ENCODE measurements around the gene FEZF1. TPM values are rescaled to one million over a fixed set of nuclear protein-coding genes. Genes with fewer than 3 reads are reported as not detected.

Gene FEZF1
- total and polyA plus RNA-seq, 11 donors, result 0.16 to 0.20 TPM; not detected in 9

DNA sequence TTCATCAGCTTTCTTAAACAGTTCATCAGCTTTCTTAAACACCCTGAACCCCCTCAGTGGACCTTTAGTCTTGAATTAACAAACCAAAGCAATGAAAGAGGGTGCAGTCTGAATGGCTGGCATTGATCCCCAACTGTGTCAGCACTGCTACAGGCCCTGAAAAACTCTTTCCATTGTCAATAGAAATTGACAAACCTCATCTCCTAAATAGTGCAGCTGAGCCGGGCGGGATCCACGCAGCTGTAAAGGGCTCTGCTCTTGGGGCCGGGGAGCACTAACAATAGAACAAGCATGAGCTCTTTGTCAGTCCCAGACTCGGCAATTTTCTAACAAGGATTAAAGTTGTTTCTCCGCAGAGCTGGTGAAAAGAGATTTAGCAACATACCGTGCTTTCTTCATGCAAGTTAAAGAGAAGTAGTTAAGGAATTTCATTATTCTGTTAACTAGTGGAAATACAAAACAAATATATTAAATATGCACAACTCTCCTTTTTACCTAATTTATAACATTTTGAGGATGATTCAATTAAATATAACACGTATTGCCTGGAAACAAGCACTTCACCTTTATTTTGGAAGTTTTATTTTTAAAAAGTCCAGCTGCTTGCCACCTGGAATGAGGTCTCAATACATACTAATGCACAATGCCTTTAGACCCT lies 24.7 kb upstream of the FEZF1 start:
- intact Hi-C loops (cut with DNase I), result no loop called here
- no peaks in the 10 kb centered on the region for H3K9me3 ChIP-seq
- no peak for DNase-seq
- no peak overlapping the region for H3K4me3 ChIP-seq
- no peaks in the 10 kb centered on the region for H3K27me3 ChIP-seq
- H3K4me1 ChIP-seq, result no peaks in the 10 kb centered on the region
- peaks cover 0 to 2% (median 0%) of the 10 kb centered on the region in 9 donors for H3K36me3 ChIP-seq
- WGBS, 4 donors, result 67 to 79% (median 70%) methylated on average over 8 of the region's 8 CpGs
- ATAC-seq, result no peak
- TF ChIP-seq CTCF (IDR thresholded peaks at IDR 0.05) (no peak), POLR2A (IDR thresholded peaks at IDR 0.05) (no peak)
- no peak overlapping the region for H3K27ac ChIP-seq

DNA sequence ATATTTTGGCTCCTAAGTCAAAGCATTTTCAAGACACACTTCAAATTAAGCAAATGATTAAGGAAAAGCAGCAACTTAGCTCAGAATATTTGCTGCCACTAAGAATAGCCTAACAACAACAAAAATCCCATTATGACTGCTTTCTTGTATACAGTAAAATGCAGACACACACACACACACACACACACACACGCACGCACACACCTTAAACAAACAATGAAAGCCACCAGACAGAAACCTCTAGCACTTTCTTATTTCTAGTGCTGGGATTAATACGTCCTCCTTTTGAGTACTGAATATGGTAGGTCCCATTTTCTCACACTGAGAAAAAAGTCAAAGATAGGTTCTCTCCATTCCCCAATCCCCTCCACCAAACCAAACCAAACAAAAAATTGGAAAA lies 23.4 kb upstream of the FEZF1 start:
- H3K27ac ChIP-seq, result no peak overlapping the region
- WGBS, 4 donors, result 67 to 80% (median 72%) methylated on average over 3 of the region's 3 CpGs
- TF ChIP-seq CTCF (IDR thresholded peaks at IDR 0.05) (no peak), POLR2A (IDR thresholded peaks at IDR 0.05) (no peak)
- DNase-seq (no peak), ATAC-seq (no peak)
- peaks cover 0 to 2% (median 0%) of the 10 kb centered on the region in 9 donors for H3K36me3 ChIP-seq
- intact Hi-C loops (cut with DNase I), result no loop called here
- no peaks in the 10 kb centered on the region for H3K9me3 ChIP-seq
- no peak overlapping the region for H3K4me3 ChIP-seq
- H3K4me1 ChIP-seq, result no peaks in the 10 kb centered on the region
- H3K27me3 ChIP-seq, result no peaks in the 10 kb centered on the region

DNA sequence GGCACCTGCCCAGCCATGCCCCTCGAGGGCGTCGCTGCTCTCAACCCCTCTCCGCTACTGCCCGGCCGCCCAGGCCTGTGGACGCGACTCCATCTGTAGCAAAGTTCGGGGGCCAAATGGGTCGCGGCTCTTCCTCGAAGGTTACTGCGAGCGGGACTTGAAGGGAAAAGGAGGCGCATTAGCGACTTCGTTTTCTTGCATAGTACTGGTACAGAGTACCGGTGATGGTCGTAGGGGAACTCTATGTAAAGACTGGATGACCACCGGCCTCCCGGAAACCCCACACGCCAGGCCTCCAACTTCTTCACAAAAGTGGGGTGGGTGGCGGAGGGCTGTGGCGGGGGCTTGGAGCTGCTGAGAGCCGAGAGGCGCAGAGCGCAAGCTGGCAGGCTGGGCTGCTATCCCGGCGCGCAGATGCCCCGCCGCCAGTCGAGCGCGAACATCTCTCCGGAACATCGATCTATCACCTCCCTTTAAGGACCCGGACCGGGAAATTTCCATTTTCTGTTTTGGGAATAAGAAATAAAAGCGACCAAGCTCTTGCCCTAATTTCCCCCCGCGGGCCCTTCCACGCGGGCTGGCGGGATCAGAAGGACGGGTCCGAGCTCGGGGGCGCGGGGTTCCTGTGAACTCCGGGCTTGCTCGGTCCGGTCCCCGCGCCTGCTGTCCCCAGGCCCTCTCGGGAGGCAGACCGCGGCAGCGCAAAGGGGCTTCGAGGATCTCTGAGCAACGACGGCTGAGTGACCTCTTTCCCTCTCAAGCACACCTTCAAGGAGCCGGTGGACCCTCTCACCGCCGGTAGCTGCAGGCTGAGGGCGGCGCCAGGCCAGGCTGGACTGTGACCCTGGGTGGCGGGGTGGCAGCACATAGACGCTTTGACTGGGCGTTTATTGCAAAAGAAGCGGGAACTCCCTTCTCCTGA lies 12.2 kb upstream of the FEZF1 start:
- H3K4me3 ChIP-seq, result peak overlapping the region in 2 of 12 donors; percentile 3 to 4
- H3K36me3 ChIP-seq, result no peaks in the 10 kb centered on the region
- ATAC-seq (no peak), DNase-seq (no peak)
- no peak overlapping the region for H3K27ac ChIP-seq
- no peaks in the 10 kb centered on the region for H3K9me3 ChIP-seq
- H3K27me3 ChIP-seq, result peaks cover 43 to 64% (median 57%) of the 10 kb centered on the region in 9 donors
- WGBS, 4 donors, result 5 to 9% (median 7%) methylated on average over 65 to 71 of the region's 71 CpGs
- H3K4me1 ChIP-seq, result peaks cover 0 to 17% (median 5%) of the 10 kb centered on the region in 12 donors
- TF ChIP-seq POLR2A (IDR thresholded peaks at IDR 0.05) (no peak), CTCF (IDR thresholded peaks at IDR 0.05) (no peak)
- intact Hi-C loops (cut with DNase I), result no loop called here
